ENCODE data around the gene ALDH9A1.

Gene ALDH9A1

DNA sequence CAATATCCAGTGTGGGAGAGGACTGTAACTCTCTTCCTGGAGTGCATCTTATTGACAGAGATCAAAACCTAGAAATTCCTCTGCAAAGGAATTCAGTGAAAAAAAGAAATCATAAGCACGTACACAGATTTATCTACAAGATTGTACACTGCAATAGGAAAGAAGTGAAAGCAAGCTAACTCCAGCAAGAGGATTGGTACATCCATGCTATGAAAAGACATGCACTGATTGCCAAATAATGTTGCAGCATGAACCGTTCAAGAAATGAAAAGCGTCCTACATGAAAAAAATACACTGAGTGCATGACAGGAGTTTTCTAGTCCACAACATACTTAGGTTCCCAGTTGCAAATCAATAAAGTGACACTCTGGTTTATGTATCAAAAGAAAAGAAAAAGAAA is 69.2 kb downstream of the ALDH9A1 start:
- DNase-seq (ENCODE audit: low spot score): no peak
- TF ChIP-seq, protein P1, sequence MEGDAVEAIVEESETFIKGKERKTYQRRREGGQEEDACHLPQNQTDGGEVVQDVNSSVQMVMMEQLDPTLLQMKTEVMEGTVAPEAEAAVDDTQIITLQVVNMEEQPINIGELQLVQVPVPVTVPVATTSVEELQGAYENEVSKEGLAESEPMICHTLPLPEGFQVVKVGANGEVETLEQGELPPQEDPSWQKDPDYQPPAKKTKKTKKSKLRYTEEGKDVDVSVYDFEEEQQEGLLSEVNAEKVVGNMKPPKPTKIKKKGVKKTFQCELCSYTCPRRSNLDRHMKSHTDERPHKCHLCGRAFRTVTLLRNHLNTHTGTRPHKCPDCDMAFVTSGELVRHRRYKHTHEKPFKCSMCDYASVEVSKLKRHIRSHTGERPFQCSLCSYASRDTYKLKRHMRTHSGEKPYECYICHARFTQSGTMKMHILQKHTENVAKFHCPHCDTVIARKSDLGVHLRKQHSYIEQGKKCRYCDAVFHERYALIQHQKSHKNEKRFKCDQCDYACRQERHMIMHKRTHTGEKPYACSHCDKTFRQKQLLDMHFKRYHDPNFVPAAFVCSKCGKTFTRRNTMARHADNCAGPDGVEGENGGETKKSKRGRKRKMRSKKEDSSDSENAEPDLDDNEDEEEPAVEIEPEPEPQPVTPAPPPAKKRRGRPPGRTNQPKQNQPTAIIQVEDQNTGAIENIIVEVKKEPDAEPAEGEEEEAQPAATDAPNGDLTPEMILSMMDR (IDR thresholded peaks at IDR 0.05): no peak
- Histone ChIP-seq H3K27ac (no peak overlapping the region), H3K4me3 (no peak overlapping the region)

DNA sequence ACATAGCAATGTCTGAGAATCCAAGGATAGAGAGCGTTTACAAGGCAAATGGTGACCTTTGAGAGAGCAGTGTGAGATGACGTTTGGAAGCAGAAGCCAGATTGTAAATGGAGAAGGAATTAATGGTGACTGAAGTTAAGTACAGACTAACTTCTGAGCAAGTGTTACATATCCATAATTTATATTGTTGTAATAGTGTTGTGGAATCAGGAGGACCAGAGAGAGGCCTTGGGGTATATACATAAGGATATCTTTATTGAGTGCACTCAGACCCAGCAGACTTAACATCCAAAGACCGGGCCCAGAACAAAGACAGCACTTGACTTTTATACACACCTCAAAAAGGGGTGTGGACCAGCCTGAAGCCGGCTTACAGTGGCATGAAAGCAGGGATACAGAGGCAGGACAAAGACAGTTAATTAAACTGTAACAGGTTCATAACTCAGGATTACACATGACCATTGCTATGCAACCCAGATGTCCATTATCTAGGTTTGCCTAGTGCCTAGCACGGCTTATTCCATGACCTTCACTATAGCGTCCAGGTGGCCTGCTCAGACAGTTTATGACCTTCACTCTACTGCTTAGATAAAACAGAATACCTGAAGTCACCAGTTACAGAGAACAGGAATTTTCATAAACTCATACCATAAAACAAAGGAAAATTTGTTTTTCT is 70.1 kb downstream of the ALDH9A1 start:
- Histone ChIP-seq H3K27ac (no peak overlapping the region), H3K4me3 (no peak overlapping the region)
- TF ChIP-seq, protein P1 (IDR thresholded peaks at IDR 0.05): no peak
- DNase-seq (ENCODE audit: low spot score): no peak

DNA sequence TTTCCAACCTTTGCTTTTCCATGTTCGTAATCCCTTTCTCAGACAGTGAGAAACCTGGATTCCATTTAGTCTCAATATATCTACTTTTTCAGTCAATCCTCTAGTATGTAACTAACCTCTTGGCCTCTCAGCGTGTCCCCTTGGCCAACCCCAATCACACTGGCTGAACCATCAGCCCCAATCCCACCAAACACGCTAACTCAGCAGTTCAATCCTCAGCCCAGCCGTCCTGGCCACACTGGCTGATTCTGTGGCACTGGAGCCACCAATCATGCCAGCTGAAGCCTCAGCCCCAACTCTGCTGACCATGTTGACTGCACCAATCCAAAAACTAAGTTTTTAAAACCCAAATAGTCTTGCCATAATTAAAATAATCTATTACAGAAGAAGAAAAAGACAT is 73.9 kb downstream of the ALDH9A1 start:
- H3K4me3 ChIP-seq: no peak overlapping the region
- DNase-seq (ENCODE audit: low spot score): no peak
- H3K27ac ChIP-seq: no peak overlapping the region
- TF ChIP-seq, protein P1 (IDR thresholded peaks at IDR 0.05): no peak

DNA sequence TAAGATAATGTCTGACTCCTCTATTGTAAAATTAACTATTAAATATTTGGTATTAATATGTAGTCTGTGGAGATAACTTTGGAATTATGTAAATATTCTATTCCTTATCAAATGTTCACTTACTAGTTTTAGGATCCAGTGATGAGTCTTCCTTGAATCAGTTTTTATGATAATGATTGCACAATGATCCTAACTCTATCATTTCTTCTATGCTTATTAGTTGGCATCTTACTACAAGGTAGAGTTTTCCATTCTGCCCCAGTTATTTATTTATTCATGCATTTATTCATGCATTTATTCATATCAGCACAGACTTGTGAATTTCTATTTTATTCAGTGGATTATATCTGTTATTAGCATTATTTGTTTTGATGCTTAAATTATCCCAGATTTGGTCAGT is 74.7 kb downstream of the ALDH9A1 start:
- Histone ChIP-seq H3K4me3 (no peak overlapping the region), H3K27ac (no peak overlapping the region)
- DNase-seq (ENCODE audit: low spot score): no peak
- TF ChIP-seq, protein P1 (IDR thresholded peaks at IDR 0.05): no peak

DNA sequence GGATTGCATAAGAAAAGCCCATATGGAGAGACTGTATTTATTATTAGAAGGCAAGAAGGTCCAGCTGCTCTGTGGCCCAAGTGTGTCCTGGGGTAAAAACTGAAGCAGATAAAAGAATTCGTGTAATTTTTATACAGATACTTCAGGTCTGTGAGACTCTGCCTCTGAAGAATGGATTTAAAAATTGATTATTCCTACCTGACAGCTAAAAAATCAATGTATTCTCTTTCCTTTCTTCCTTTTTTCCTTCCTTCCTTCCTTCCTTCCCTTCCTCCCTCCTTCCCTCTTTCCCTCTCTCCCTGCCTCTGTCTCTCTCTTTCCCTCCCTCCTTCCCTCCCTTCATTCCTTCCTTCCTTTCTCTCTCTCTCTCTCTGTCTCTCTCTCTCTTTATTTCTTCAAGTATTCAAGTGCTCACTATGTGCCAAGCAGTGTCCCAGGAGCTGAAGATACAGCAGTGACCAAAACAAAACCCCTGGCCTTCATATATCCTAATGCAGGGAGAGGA is 78.7 kb downstream of the ALDH9A1 start:
- no peak for DNase-seq (ENCODE audit: low spot score)
- Histone ChIP-seq H3K4me3 (no peak overlapping the region), H3K27ac (no peak overlapping the region)
- TF ChIP-seq, protein P1 (IDR thresholded peaks at IDR 0.05): no peak

DNA sequence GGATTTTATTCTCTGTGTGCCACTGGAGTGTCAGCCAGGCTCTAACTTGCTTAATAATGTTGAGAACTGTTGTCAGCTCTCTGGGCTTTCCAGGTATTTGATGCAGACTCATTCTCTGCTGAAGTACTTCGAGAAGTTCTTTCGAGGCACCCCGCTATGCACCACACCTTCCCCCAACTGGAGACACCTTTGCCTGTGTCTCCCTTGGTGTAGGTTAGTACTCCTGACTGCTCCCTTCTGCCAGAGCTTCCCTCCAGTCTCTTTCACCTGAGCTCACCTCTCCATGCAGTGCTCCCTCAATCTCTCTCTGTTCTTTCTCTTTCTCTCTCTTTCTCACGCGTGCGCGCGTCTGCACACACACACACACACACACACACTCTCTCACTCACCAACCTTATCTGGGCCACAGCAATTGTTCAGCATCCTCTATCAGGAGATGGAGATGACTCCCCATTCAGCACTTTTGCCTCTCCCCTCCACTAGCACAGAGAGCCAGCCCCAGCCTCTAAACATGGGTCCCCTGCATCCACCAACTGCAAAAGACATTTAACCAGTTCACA is 81.3 kb downstream of the ALDH9A1 start:
- DNase-seq (ENCODE audit: low spot score): no peak
- no peak overlapping the region for H3K27ac ChIP-seq
- no peak overlapping the region for H3K4me3 ChIP-seq
- TF ChIP-seq, protein P1 (IDR thresholded peaks at IDR 0.05): no peak

DNA sequence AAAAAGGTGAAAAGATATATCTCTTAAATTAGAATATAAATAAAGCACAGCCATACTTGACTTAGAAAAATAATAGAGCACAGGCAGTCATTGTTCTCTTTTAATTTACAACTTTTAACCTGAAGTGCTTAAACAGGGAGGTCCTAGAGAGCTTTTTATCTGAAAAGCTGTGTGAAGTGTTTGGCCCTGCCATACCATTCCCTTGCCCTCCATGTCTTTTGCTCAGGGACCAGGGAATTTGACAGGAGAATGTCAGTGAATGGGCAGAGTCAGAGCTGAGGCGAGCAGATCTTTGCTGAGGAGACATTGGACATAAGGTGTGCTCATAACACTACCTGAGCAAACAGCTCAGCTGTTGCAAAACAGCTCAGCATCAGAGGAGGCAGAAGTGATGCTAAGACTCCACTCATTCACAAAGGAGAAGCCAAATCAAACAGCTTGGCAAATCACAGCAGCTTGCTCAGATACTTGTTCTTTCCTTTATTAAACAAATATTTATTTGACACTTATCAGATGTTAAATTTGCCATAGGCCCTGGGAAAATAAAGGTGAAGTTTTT is 82.2 kb downstream of the ALDH9A1 start:
- TF ChIP-seq, protein P1 (IDR thresholded peaks at IDR 0.05): no peak
- Histone ChIP-seq H3K27ac (no peak overlapping the region), H3K4me3 (no peak overlapping the region)
- DNase-seq (ENCODE audit: low spot score): no peak

All from coronary artery (tissue), 2 donors.